Measurements from ENCODE around the gene ADGRD1. TPM values are rescaled to one million over a fixed set of nuclear protein-coding genes. Genes with fewer than 3 reads are reported as not detected.

ADGRD1 gene
- total RNA-seq, 4 donors from 2014 or later: 8.3 to 18.1 (median 12.5) TPM

DNA sequence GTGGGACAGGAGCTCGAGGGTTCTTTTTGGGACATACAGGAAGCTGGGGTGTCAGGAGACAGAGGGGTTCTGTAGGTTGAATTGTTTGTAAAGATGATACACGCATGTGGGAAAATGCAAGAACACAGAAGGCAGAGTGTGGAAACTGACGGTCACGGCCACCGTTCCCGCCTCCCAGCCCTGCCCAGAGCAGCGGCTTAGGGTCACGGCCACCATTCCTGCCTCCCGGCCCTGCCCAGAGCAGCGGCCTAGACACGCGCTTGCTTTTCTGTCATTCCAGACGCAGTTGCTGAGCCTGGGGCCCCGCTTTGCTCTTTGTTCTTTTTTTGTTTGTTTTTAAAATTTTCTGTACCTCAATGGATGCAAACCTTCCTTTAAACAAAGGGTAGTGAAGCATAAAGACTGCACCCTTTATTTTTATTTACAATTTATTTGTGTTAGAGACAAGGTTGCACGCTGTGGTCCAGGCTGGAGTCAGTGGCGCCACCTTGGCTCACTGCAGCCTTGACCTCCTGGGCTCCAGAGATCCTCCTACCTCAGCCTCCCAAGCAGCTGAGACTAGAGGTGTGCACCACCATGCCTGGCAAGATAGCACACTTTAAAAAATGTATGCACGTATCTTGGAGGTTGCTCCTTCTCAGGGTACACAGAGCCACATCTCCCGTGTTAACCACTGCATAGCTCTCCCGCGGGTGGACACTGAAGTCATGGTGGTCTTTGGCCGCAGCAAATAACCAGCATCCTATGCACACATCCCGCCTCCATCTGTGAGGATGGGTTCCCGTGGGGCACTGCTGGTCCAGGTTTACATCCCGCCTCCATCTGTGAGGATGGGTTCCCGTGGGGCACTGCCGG lies 142.3 kb downstream of the ADGRD1 start:
- H3K4me3 ChIP-seq: no peak overlapping the region
- TF ChIP-seq POLR2AphosphoS5 (IDR thresholded peaks at IDR 0.05) (no peak), POLR2A (IDR thresholded peaks at IDR 0.05) (no peak), EP300 (IDR thresholded peaks at IDR 0.05; ENCODE audit: low read depth) (no peak)
- TF ChIP-seq, protein P1, sequence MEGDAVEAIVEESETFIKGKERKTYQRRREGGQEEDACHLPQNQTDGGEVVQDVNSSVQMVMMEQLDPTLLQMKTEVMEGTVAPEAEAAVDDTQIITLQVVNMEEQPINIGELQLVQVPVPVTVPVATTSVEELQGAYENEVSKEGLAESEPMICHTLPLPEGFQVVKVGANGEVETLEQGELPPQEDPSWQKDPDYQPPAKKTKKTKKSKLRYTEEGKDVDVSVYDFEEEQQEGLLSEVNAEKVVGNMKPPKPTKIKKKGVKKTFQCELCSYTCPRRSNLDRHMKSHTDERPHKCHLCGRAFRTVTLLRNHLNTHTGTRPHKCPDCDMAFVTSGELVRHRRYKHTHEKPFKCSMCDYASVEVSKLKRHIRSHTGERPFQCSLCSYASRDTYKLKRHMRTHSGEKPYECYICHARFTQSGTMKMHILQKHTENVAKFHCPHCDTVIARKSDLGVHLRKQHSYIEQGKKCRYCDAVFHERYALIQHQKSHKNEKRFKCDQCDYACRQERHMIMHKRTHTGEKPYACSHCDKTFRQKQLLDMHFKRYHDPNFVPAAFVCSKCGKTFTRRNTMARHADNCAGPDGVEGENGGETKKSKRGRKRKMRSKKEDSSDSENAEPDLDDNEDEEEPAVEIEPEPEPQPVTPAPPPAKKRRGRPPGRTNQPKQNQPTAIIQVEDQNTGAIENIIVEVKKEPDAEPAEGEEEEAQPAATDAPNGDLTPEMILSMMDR (IDR thresholded peaks at IDR 0.05): no peak
- in situ Hi-C loops (cut with MboI; ENCODE audit: low pct_ligation_motif_present in 1 of 4, low pct_unique_long_range_greater_than_20kb in 1 of 4, low sequenced_read_pairs in 3 of 4): no loop called here
- H3K27me3 ChIP-seq: no peaks in the 10 kb centered on the region
- no peak overlapping the region for H3K27ac ChIP-seq
- no peaks in the 10 kb centered on the region for H3K4me1 ChIP-seq
- intact Hi-C loops (cut with DNase I; ENCODE audit: low total_unique reads): no loop called here
- no peaks in the 10 kb centered on the region for H3K36me3 ChIP-seq
- WGBS, 2 donors (ENCODE audit: low coverage in 1 of 2): 72 to 93% methylated on average over 6 to 25 of the region's 26 CpGs
- DNase-seq: no peak
- H3K9me3 ChIP-seq: no peaks in the 10 kb centered on the region

DNA sequence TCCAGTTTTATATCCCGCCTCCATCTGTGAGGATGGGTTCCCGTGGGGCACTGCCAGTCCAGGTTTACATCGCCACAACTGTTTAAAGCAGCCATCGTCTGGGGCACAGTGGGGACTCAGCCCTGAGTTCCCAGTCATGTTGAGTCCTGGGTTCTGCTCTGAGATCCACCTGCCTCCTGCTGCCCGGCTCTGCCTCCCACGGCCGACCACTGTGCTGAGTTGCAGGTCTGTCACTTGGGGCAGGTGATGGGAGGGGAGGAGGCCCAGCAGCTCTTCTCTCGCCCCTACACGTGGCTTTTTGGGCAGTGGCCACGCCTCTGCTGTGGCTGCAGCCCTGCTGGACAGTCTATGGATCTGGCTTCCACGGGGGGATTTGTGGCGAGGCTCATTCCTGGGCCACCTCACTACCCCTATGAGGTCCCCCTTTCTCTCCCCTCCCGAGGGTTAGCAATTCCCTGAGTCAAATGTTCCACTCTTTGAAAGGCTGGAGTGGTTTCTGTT lies 143.0 kb downstream of the ADGRD1 start:
- intact Hi-C loops (cut with DNase I; ENCODE audit: low total_unique reads): no loop called here

DNA sequence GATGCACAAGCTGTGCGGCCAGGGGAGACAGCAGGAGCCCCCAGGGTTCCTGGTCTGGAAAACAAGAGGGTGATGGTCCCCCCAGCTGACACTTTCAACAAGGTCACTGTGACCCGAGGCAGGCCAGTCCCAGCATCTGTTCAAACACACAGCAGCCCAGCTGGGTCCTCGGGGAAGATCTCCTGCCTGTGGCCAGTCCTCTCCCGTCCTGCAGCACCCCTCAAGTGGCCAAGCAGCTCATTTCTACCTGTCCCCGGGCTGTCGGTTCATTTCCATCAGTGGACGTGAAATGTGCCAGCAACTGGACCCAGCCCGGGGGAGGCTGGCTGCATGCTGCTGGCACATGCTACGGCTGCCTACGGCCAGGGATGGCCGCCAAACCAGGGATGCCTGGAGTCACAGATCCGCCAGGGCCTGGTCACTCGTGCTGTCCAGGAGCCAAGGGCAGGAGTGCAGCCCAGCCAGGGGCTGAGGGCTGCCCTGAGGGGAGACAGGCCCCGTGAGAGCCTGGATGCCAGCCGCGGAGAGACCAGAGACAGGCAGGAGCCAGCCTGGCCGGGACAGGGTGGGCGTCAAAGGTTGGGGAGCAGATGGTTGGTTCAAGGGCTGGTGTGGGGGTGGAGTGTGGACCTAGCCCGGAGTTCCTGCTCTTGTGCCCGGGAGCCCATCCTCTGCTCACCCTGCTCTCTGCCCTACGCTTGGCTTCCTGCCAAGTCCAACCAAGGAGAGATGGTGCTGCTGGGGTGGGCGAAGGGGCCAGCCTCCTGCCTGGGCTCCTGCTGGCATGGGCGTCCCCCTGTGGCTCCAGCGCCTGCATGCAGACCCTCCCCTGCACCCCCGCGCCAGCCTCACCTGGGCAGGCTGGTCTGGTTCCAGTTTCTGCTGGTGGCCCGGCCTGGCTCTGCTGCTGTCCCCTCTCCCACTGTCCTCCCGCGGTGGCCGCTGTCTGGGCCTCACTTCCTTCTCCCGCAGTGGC lies 143.8 kb downstream of the ADGRD1 start:
- whole genome bisulfite sequencing, 2 donors (ENCODE audit: low coverage in 1 of 2): 70% methylated on average over 31 of the region's 31 CpGs; no CpG with 5 or more reads in 1 of the 2 donors
- H3K27me3 ChIP-seq: no peaks in the 10 kb centered on the region
- H3K4me3 ChIP-seq: no peak overlapping the region
- DNase-seq: no peak
- in situ Hi-C loops (cut with MboI; ENCODE audit: low pct_ligation_motif_present in 1 of 4, low pct_unique_long_range_greater_than_20kb in 1 of 4, low sequenced_read_pairs in 3 of 4): no loop called here
- no peaks in the 10 kb centered on the region for H3K4me1 ChIP-seq
- H3K9me3 ChIP-seq: no peaks in the 10 kb centered on the region
- TF ChIP-seq POLR2AphosphoS5 (IDR thresholded peaks at IDR 0.05): no peak
- TF ChIP-seq, protein P1 (IDR thresholded peaks at IDR 0.05): no peak
- no peak for TF ChIP-seq EP300 (IDR thresholded peaks at IDR 0.05; ENCODE audit: low read depth)
- TF ChIP-seq POLR2A (IDR thresholded peaks at IDR 0.05): no peak
- H3K27ac ChIP-seq: no peak overlapping the region
- intact Hi-C loops (cut with DNase I; ENCODE audit: low total_unique reads): no loop called here
- no peaks in the 10 kb centered on the region for H3K36me3 ChIP-seq

More for the DNA sequence above, 143.0 kb downstream of the ADGRD1 start:
- 61% methylated on average over 13 of the region's 13 CpGs; no CpG with 5 or more reads in 1 of the 2 donors for WGBS, 2 donors (ENCODE audit: low coverage in 1 of 2)
- in situ Hi-C loops (cut with MboI; ENCODE audit: low pct_ligation_motif_present in 1 of 4, low pct_unique_long_range_greater_than_20kb in 1 of 4, low sequenced_read_pairs in 3 of 4): no loop called here
- no peaks in the 10 kb centered on the region for H3K27me3 ChIP-seq
- H3K9me3 ChIP-seq: no peaks in the 10 kb centered on the region
- no peak for DNase-seq
- no peaks in the 10 kb centered on the region for H3K4me1 ChIP-seq
- no peaks in the 10 kb centered on the region for H3K36me3 ChIP-seq
- no peak overlapping the region for H3K27ac ChIP-seq
- no peak overlapping the region for H3K4me3 ChIP-seq
- TF ChIP-seq, protein P1 (IDR thresholded peaks at IDR 0.05): no peak
- TF ChIP-seq POLR2A (IDR thresholded peaks at IDR 0.05) (no peak), EP300 (IDR thresholded peaks at IDR 0.05; ENCODE audit: low read depth) (no peak), POLR2AphosphoS5 (IDR thresholded peaks at IDR 0.05) (no peak)
